Measurements from ENCODE around the gene IL23R. TPM values are rescaled to one million over a fixed set of nuclear protein-coding genes. Genes with fewer than 3 reads are reported as not detected.
"Not testable (repeated sequence)": the region's sequence is repeated elsewhere in the genome, so short reads cannot be mapped to it uniquely, and the experiment has no call there.

Gene IL23R
- total and polyA plus RNA-seq, 2 of the 13 experiments (the other 11 are each of a cell fraction or from before 2014, with no cell fraction given): not detected

DNA sequence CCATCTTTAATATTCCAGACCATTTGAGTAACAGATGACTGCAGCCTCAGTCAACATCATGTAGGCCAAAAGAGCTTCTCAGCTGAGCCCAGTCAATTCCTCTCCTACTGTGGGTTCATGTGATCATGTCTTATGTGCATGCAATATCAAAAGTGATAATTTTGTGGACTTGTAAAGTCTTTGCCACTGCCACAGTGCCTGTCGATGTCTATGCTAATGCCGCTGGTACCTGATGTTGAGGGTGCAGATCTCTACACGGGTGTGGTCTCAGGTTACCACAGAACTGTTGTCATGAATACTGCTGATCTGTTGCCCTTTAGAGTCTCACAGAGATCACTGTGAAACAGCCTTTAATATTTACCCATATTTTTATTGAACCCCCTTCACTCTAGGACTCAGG lies 20.2 kb upstream of the IL23R start (continued):
- TF ChIP-seq, protein P1, sequence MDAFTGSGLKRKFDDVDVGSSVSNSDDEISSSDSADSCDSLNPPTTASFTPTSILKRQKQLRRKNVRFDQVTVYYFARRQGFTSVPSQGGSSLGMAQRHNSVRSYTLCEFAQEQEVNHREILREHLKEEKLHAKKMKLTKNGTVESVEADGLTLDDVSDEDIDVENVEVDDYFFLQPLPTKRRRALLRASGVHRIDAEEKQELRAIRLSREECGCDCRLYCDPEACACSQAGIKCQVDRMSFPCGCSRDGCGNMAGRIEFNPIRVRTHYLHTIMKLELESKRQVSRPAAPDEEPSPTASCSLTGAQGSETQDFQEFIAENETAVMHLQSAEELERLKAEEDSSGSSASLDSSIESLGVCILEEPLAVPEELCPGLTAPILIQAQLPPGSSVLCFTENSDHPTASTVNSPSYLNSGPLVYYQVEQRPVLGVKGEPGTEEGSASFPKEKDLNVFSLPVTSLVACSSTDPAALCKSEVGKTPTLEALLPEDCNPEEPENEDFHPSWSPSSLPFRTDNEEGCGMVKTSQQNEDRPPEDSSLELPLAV (CRISPR knock-in tag; conservative IDR thresholded peaks at IDR 0.05; ENCODE audit: low read depth): no peak
- no peak for TF ChIP-seq ZNF234 (CRISPR knock-in tag; conservative IDR thresholded peaks at IDR 0.05)

DNA sequence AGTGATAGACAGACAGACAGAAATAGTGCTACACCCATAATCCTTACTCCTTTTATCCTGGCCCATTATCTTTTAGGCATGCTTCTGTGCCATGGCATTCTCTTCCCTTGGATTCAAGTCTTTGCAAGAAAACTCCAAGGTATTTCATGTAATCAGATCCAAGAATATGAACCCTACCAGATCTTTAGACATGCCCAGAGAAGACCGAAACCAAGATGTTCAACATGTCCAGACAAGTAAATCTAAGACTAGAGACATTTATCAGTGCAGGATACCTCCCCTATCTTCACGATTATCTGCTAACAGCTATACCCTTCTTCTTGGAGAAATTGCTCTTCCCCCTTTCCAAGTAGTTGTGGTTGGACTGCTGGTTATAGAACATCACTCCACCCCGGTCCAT lies 19.7 kb upstream of the IL23R start:
- 54% methylated on average over 3 of the region's 3 CpGs for WGBS (ENCODE audit: low lambda C conversion rate)
- TF ChIP-seq KLF16 (CRISPR knock-in tag; IDR thresholded peaks at IDR 0.05) (no peak), ZNF629 (CRISPR knock-in tag; conservative IDR thresholded peaks at IDR 0.05) (no peak), NPAS2 (CRISPR knock-in tag; IDR thresholded peaks at IDR 0.05; ENCODE audit: borderline replicate concordance) (no peak), HOXA7 (CRISPR knock-in tag; IDR thresholded peaks at IDR 0.05) (no peak)
- Histone ChIP-seq H3K79me2 (ENCODE audit: insufficient read depth, low read length) (no peaks in the 10 kb centered on the region), H3K9me3 (ENCODE audit: low read length) (no peaks in the 10 kb centered on the region), H3K27me3 (ENCODE audit: control insufficient read depth in 1 of 2, insufficient read depth in 2 of 2, low read length in 2 of 2) (no peaks in the 10 kb centered on the region; a peak in 1 of 5 replicates), H3K36me3 (replicated peaks in 1 of 2; ENCODE audit: control insufficient read depth in 1 of 2, insufficient read depth in 2 of 2, low read length in 2 of 2) (no peaks in the 10 kb centered on the region), H3K4me3 (replicated peaks in 1 of 3; ENCODE audit: insufficient read depth in 1 of 3, low read depth in 2 of 3, low read length in 3 of 3) (no peak overlapping the region), H3K4me2 (ENCODE audit: low read depth, low read length) (no peak overlapping the region), H2AFZ (ENCODE audit: low read length) (no peak overlapping the region), H3K27ac (ENCODE audit: extremely low read length, insufficient read depth, low read length) (no peak overlapping the region), H3K4me1 (ENCODE audit: insufficient read depth, low read length) (peaks cover 10% of the 10 kb centered on the region), H4K20me1 (ENCODE audit: insufficient read depth, low read length) (no peaks in the 10 kb centered on the region), H3K9ac (ENCODE audit: insufficient read depth, low read depth, low read length) (no peak overlapping the region)
- DNase-seq (ENCODE audit: low spot score): no peak
- no peak for ATAC-seq
- in situ Hi-C loops (cut with HindIII; ENCODE audit: extremely low pct_ligation_motif_present, low pct_unique_long_range_greater_than_20kb): loop anchor here (5.0 to 10.0 kb wide), 3 partner anchors 89 to 382 kb away; no protein-coding TSS in a partner anchor
- ChIA-PET CTCF (ENCODE audit: low intra/inter-chr PET ratio, low total read pairs) (no interaction called here), POLR2A (no interaction called here)
- intact Hi-C loops (cut with micrococcal nuclease; ENCODE audit: unreplicated experiment): loop anchor here (10.0 kb wide), 1 partner anchor 212 kb away; no protein-coding TSS in a partner anchor
- no peak for FAIRE-seq
- BruUV-seq (replicated peaks): no TSS peak

DNA sequence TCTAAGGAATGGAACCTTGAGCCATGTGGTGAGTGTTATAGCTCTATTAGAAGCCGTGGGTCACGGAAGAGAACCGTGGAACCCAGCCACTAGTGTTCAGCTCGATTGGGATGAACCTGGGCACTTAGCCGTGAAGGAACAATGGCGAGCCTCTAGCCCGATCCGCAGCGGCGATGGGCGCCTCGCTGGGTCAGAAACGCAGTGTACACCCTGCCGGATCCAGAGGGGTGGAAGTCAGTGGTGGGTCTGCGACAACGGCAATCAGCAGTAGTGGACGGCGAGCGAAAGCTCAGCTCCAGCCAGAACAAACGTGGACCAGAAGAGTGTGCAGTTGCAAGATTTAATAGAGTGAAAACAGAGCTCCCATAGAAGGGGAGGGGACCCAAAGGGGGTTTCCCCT lies 18.3 kb upstream of the IL23R start:
- ATAC-seq; H3K9ac ChIP-seq (ENCODE audit: insufficient read depth, low read depth, low read length); H3K27ac ChIP-seq (ENCODE audit: extremely low read length, insufficient read depth, low read length); H2AFZ ChIP-seq (ENCODE audit: low read length); BruUV-seq (replicated peaks); FAIRE-seq; H3K4me1 ChIP-seq (ENCODE audit: insufficient read depth, low read length); H3K4me3 ChIP-seq (replicated peaks in 1 of 3; ENCODE audit: insufficient read depth in 1 of 3, low read depth in 2 of 3, low read length in 3 of 3); H3K9me3 ChIP-seq (ENCODE audit: low read length); H3K36me3 ChIP-seq (replicated peaks in 1 of 2; ENCODE audit: control insufficient read depth in 1 of 2, insufficient read depth in 2 of 2, low read length in 2 of 2); H3K27me3 ChIP-seq (ENCODE audit: control insufficient read depth in 1 of 2, insufficient read depth in 2 of 2, low read length in 2 of 2); DNase-seq (ENCODE audit: low spot score); POLR2A ChIA-PET; H4K20me1 ChIP-seq (ENCODE audit: insufficient read depth, low read length); H3K79me2 ChIP-seq (ENCODE audit: insufficient read depth, low read length): not testable (repeated sequence)
- in situ Hi-C loops (cut with HindIII; ENCODE audit: extremely low pct_ligation_motif_present, low pct_unique_long_range_greater_than_20kb): loop anchor here (5.0 to 10.0 kb wide), 3 partner anchors 91 to 383 kb away; no protein-coding TSS in a partner anchor
- H3K4me2 ChIP-seq (ENCODE audit: low read depth, low read length): 0 out of 2 replicates have a peak overlapping the region, but pooled peaks have one; percentile 77
- CTCF ChIA-PET (ENCODE audit: low intra/inter-chr PET ratio, low total read pairs): interaction anchor here (1.8 to 3.2 kb wide), 2 partner anchors 151 to 383 kb away, joined by 20 to 42 read pairs; no protein-coding TSS in a partner anchor
- 79% methylated on average over 20 of the region's 20 CpGs for WGBS (ENCODE audit: low lambda C conversion rate)
- intact Hi-C loops (cut with micrococcal nuclease; ENCODE audit: unreplicated experiment): loop anchor here (10.0 kb wide), 1 partner anchor 213 kb away; no protein-coding TSS in a partner anchor
